ENCODE measurements around the gene UTP15.

UTP15 gene

GRCh38 chr5:73534011-73534644 is 31.4 kb upstream of the UTP15 start:
- TF ChIP-seq GABPA (IDR thresholded peaks at IDR 0.05; ENCODE audit: low read depth) (no peak), SPI1 (IDR thresholded peaks at IDR 0.05; ENCODE audit: borderline replicate concordance, low read depth) (no peak), POLR2AphosphoS5 (IDR thresholded peaks at IDR 0.05; ENCODE audit: low read depth) (no peak)
- no peak overlapping the region for H3K4me3 ChIP-seq (replicated peaks; ENCODE audit: insufficient read depth, low read length)
- no peaks in the 10 kb centered on the region for H3K27me3 ChIP-seq (ENCODE audit: insufficient read depth, poor library complexity, severe bottlenecking)
- no peak for DNase-seq (ENCODE audit: low read depth in 1 of 2, low spot score in 1 of 2)
- no peak overlapping the region for H3K27ac ChIP-seq (replicated peaks)

DNA sequence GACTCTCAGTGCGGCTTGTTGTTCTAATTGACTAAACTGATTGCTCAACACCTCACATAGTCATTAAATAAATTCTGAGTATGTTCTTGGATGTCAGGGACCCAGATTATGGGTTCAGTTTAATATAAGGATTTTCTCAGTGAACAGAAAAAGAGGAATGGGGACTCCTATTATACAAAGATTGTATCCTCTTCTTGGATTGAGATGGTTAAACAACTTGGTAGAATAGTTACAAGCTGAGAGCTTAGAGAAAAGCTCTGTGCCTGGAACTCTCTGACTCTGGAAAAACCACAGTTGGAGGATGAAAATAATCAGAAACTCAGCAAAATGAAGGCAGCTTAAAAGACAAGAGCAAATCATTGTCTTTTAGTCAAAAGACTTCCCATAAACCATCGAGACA is 30.6 kb upstream of the UTP15 start:
- no peak for TF ChIP-seq SPI1 (IDR thresholded peaks at IDR 0.05; ENCODE audit: borderline replicate concordance, low read depth)
- no peak for TF ChIP-seq GABPA (IDR thresholded peaks at IDR 0.05; ENCODE audit: low read depth)
- TF ChIP-seq POLR2AphosphoS5 (IDR thresholded peaks at IDR 0.05; ENCODE audit: low read depth), result no peak
- TF ChIP-seq, protein P1, sequence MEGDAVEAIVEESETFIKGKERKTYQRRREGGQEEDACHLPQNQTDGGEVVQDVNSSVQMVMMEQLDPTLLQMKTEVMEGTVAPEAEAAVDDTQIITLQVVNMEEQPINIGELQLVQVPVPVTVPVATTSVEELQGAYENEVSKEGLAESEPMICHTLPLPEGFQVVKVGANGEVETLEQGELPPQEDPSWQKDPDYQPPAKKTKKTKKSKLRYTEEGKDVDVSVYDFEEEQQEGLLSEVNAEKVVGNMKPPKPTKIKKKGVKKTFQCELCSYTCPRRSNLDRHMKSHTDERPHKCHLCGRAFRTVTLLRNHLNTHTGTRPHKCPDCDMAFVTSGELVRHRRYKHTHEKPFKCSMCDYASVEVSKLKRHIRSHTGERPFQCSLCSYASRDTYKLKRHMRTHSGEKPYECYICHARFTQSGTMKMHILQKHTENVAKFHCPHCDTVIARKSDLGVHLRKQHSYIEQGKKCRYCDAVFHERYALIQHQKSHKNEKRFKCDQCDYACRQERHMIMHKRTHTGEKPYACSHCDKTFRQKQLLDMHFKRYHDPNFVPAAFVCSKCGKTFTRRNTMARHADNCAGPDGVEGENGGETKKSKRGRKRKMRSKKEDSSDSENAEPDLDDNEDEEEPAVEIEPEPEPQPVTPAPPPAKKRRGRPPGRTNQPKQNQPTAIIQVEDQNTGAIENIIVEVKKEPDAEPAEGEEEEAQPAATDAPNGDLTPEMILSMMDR (IDR thresholded peaks at IDR 0.05; ENCODE audit: insufficient read depth, low read length), result no peak
- no peak for TF ChIP-seq REST (IDR thresholded peaks at IDR 0.05; ENCODE audit: insufficient replicate concordance, low read depth)

GRCh38 chr5:73539730-73540129 is 25.8 kb upstream of the UTP15 start:
- Histone ChIP-seq H3K27ac (replicated peaks) (no peak overlapping the region), H3K4me3 (replicated peaks; ENCODE audit: insufficient read depth, low read length) (no peak overlapping the region)

More for the DNA sequence above, 30.6 kb upstream of the UTP15 start:
- H3K4me3 ChIP-seq (replicated peaks; ENCODE audit: insufficient read depth, low read length), result no peak overlapping the region
- no peaks in the 10 kb centered on the region for H3K27me3 ChIP-seq (ENCODE audit: insufficient read depth, poor library complexity, severe bottlenecking)
- DNase-seq (ENCODE audit: low read depth in 1 of 2, low spot score in 1 of 2), result no peak
- H3K27ac ChIP-seq (replicated peaks), result no peak overlapping the region

More at GRCh38 chr5:73539730-73540129, 25.8 kb upstream of the UTP15 start:
- TF ChIP-seq REST (IDR thresholded peaks at IDR 0.05; ENCODE audit: insufficient replicate concordance, low read depth) (no peak), POLR2AphosphoS5 (IDR thresholded peaks at IDR 0.05; ENCODE audit: low read depth) (no peak), SPI1 (IDR thresholded peaks at IDR 0.05; ENCODE audit: borderline replicate concordance, low read depth) (no peak), GABPA (IDR thresholded peaks at IDR 0.05; ENCODE audit: low read depth) (no peak)
- TF ChIP-seq, protein P1 (IDR thresholded peaks at IDR 0.05; ENCODE audit: insufficient read depth, low read length), result no peak
- DNase-seq (ENCODE audit: low read depth in 1 of 2, low spot score in 1 of 2), result no peak
- H3K27me3 ChIP-seq (ENCODE audit: insufficient read depth, poor library complexity, severe bottlenecking), result no peaks in the 10 kb centered on the region

Data from HL-60 (cell line).